Uterus (tissue), 2 donors: ENCODE measurements around the gene PPARG.

Source experiments
- CTCF ChIP-seq, 4 experiments: fragments of 200-600 bp in 2 of 4; fragments of 450-650 bp in 2 of 4; sonication (generic) in 2 of 4; IDR thresholded peaks; one replicate each; pipeline ENCODE4 v1.5.1; 2016 to 2019; ENCODE audit warnings: antibody characterized with exemption in 4 of 4, mild to moderate bottlenecking in 2 of 4, moderate library complexity in 1 of 4
- POLR2A ChIP-seq, 2 donors: fragments of 450-650 bp; IDR thresholded peaks; one replicate each; pipeline ENCODE4 v1.6.1; 2016; ENCODE audit warnings: antibody characterized with exemption in 2 of 2, mild to moderate bottlenecking in 1 of 2, moderate library complexity in 1 of 2

- TF ChIP-seq CTCF (IDR thresholded peaks at IDR 0.05) (no peak), POLR2A (IDR thresholded peaks at IDR 0.05) (no peak)
These were observed 107.6 kb downstream of the PPARG start for GRCh38 chr3:12396471-12396870.
